ENCODE data around the gene NPHP3. TPM values are rescaled to one million over a fixed set of nuclear protein-coding genes. Genes with fewer than 3 reads are reported as not detected.

The NPHP3 gene
- polyA plus RNA-seq, 1 of the 3 experiments (the other 2 are of a cell fraction) = 19.0 TPM

DNA sequence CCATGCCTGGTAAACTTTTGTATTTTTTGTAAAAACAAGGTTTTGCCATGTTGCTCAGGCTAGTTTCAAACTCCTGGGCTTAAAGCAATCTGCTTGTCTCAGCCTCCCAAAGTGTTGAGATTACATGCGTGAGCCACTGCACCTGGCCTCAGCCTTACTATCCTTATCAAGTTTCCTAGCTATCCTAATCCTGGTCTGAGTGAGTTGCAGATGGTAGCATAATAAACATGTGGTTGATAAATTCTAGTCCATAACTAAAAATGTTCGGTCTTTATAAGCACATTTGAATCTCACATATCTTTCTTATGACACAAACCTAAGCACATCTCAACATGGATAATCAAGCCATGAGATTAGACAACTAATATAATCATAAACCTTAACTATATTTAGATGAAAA, 18.5 kb downstream of the NPHP3 start:
- Histone ChIP-seq H4K20me1 (ENCODE audit: insufficient read depth) (no peaks in the 10 kb centered on the region), H3K27ac (ENCODE audit: low read depth in 2 of 2, low read length in 1 of 2) (no peak overlapping the region), H3K4me3 (ENCODE audit: low read depth in 2 of 2, low read length in 1 of 2) (no peak overlapping the region), H3F3A (replicated peaks; ENCODE audit: insufficient read depth) (peaks cover 3% of the 10 kb centered on the region), H3K79me2 (ENCODE audit: insufficient read depth) (no peaks in the 10 kb centered on the region; the same call in 1 of the 2 replicates), H3K4me2 (no peak overlapping the region), H3K4me1 (ENCODE audit: control insufficient read depth in 1 of 2, insufficient read depth in 2 of 2, low read depth in 1 of 2, low read length in 1 of 2) (no peaks in the 10 kb centered on the region), H3K27me3 (ENCODE audit: insufficient read depth) (no peaks in the 10 kb centered on the region), H2AFZ (ENCODE audit: low read depth) (no peak overlapping the region), H3K9me2 (no peaks in the 10 kb centered on the region), H3K9ac (no peak overlapping the region), H3K36me3 (replicated peaks in 1 of 2; ENCODE audit: control insufficient read depth in 1 of 2, insufficient read depth in 2 of 2, low read length in 1 of 2) (peaks cover 74 to 85% of the 10 kb centered on the region in 2 experiments), H3K9me3 (no peaks in the 10 kb centered on the region)
- POLR2A ChIA-PET = no interaction called here
- 96% methylated on average over 2 of the region's 2 CpGs for WGBS (ENCODE audit: low lambda C conversion rate)
- no peak for DNase-seq
- CTCF ChIA-PET = no interaction called here
- TF ChIP-seq, protein P1, sequence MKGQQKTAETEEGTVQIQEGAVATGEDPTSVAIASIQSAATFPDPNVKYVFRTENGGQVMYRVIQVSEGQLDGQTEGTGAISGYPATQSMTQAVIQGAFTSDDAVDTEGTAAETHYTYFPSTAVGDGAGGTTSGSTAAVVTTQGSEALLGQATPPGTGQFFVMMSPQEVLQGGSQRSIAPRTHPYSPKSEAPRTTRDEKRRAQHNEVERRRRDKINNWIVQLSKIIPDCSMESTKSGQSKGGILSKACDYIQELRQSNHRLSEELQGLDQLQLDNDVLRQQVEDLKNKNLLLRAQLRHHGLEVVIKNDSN (IDR thresholded peaks at IDR 0.05; ENCODE audit: borderline replicate concordance, low read depth) = no peak

DNA sequence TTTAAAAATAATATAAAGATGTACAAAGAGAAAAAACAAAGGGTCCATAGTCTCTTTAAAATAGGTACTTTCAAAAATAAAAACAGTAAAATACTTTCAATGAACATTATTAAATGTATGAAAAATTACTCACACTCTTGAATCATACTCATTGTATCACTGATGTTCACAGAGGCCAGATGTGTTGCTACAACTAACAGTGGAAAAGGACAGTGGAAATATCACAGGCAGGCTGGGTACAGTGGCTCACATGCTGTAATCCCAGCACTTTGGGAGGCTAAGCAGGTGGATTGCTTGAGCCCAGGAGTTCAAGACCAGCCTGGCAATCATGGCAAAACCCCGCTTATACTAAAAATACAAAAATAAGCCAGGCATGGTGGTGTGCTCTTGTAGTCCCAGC, 26.8 kb downstream of the NPHP3 start:
- H3K4me1 ChIP-seq (ENCODE audit: control insufficient read depth in 1 of 2, insufficient read depth in 2 of 2, low read depth in 1 of 2, low read length in 1 of 2) = peaks cover 4% of the 10 kb centered on the region in 2 experiments; a peak in 3 of 4 replicates
- no peaks in the 10 kb centered on the region for H3K9me2 ChIP-seq
- no peaks in the 10 kb centered on the region for H3K79me2 ChIP-seq (ENCODE audit: insufficient read depth)
- no peaks in the 10 kb centered on the region for H3K9me3 ChIP-seq
- 91% methylated on average over 1 of the region's 1 CpG for WGBS (ENCODE audit: low lambda C conversion rate)
- CTCF ChIA-PET = interaction anchor here (1.6 kb wide), 1 partner anchor 161 kb away, joined by 3 read pairs; no protein-coding TSS in a partner anchor
- H3K36me3 ChIP-seq (replicated peaks in 1 of 2; ENCODE audit: control insufficient read depth in 1 of 2, insufficient read depth in 2 of 2, low read length in 1 of 2) = peaks cover 72 to 95% of the 10 kb centered on the region in 2 experiments
- peak overlapping the region; percentile 10 to 11; a peak in 2 of 4 replicates for H3K27ac ChIP-seq (ENCODE audit: low read depth in 2 of 2, low read length in 1 of 2)
- TF ChIP-seq RCOR1 (IDR thresholded peaks at IDR 0.05; ENCODE audit: low read length) (no peak), RAD21 (IDR thresholded peaks at IDR 0.05; ENCODE audit: low read length) (no peak), YY1 (IDR thresholded peaks at IDR 0.05; ENCODE audit: low read depth) (no peak), TEAD4 (IDR thresholded peaks at IDR 0.05; ENCODE audit: borderline replicate concordance, insufficient read depth) (no peak), GABPA (IDR thresholded peaks at IDR 0.05; ENCODE audit: low read depth) (no peak), TCF12 (IDR thresholded peaks at IDR 0.05) (no peak), TAF1 (IDR thresholded peaks at IDR 0.05; ENCODE audit: borderline replicate concordance, low read depth, low read length) (no peak)
- TF ChIP-seq, protein P2, sequence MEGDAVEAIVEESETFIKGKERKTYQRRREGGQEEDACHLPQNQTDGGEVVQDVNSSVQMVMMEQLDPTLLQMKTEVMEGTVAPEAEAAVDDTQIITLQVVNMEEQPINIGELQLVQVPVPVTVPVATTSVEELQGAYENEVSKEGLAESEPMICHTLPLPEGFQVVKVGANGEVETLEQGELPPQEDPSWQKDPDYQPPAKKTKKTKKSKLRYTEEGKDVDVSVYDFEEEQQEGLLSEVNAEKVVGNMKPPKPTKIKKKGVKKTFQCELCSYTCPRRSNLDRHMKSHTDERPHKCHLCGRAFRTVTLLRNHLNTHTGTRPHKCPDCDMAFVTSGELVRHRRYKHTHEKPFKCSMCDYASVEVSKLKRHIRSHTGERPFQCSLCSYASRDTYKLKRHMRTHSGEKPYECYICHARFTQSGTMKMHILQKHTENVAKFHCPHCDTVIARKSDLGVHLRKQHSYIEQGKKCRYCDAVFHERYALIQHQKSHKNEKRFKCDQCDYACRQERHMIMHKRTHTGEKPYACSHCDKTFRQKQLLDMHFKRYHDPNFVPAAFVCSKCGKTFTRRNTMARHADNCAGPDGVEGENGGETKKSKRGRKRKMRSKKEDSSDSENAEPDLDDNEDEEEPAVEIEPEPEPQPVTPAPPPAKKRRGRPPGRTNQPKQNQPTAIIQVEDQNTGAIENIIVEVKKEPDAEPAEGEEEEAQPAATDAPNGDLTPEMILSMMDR (IDR thresholded peaks at IDR 0.05) = no peak
- TF ChIP-seq, protein P1 (IDR thresholded peaks at IDR 0.05; ENCODE audit: borderline replicate concordance, low read depth) = no peak
- peaks cover 15% of the 10 kb centered on the region for H3F3A ChIP-seq (replicated peaks; ENCODE audit: insufficient read depth)
- no peak overlapping the region for H2AFZ ChIP-seq (ENCODE audit: low read depth)
- H3K9ac ChIP-seq = no peak overlapping the region
- H3K4me2 ChIP-seq = no peak overlapping the region
- H4K20me1 ChIP-seq (ENCODE audit: insufficient read depth) = no peaks in the 10 kb centered on the region
- POLR2A ChIA-PET = no interaction called here
- no peaks in the 10 kb centered on the region for H3K27me3 ChIP-seq (ENCODE audit: insufficient read depth)
- H3K4me3 ChIP-seq (ENCODE audit: low read depth in 2 of 2, low read length in 1 of 2) = no peak overlapping the region
- DNase-seq = peak; percentile 12
